ENCODE results near the gene DCAKD. TPM values are rescaled to one million over a fixed set of nuclear protein-coding genes. Genes with fewer than 3 reads are reported as not detected.

Gene DCAKD
- total RNA-seq, 4 donors from 2014 or later = 22.7 to 36.4 (median 25.2) TPM

DNA sequence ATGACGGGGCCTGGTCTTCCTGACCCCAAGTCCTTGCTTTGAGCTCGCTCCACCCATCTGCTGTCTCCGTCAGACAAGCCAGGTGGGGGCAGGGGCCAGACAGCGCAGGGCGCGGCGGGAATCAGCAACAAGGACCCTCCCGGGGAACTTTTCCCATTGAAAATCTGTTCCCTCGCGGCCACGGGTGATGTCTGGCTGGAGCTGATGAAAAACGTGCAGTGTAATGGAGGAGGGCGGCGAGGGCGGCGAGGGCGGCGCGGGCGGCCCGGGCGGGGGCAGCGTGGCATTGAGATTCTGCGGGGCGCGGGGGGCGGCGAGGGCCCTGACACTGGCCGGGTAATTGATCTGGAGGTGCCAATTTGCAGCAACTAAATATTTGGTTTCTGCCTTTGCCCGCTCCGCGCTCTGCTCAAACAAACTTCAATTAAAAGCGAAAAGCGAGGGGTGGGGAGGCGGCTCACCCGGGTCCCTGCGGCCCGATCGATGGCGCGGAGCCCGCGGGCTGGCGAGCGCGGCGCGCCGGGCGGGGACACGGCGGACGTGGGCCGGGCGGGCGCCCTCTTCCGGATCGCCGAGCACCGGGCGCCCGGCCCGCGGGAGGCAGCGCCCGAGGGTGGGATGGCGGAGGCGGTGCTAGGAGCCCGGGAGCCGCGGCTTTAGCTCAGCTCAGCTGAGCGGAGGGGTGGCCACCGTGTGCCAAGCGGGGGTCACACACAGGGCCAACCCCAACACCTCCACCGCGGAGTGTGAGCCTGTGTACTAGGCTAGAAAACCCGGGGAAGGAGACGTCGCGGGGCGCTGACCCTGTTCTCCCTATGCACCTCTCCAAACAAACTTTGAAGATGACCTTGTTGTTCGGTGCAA, 32.4 kb downstream of the DCAKD start:
- ATAC-seq (ENCODE audit: low FRiP score) = peak; percentile 64
- TF ChIP-seq, protein P1, sequence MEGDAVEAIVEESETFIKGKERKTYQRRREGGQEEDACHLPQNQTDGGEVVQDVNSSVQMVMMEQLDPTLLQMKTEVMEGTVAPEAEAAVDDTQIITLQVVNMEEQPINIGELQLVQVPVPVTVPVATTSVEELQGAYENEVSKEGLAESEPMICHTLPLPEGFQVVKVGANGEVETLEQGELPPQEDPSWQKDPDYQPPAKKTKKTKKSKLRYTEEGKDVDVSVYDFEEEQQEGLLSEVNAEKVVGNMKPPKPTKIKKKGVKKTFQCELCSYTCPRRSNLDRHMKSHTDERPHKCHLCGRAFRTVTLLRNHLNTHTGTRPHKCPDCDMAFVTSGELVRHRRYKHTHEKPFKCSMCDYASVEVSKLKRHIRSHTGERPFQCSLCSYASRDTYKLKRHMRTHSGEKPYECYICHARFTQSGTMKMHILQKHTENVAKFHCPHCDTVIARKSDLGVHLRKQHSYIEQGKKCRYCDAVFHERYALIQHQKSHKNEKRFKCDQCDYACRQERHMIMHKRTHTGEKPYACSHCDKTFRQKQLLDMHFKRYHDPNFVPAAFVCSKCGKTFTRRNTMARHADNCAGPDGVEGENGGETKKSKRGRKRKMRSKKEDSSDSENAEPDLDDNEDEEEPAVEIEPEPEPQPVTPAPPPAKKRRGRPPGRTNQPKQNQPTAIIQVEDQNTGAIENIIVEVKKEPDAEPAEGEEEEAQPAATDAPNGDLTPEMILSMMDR (IDR thresholded peaks at IDR 0.05) = peak in 1 of 3 donors; percentile 11
- DNase-seq (ENCODE audit: low spot score) = no peak

DNA sequence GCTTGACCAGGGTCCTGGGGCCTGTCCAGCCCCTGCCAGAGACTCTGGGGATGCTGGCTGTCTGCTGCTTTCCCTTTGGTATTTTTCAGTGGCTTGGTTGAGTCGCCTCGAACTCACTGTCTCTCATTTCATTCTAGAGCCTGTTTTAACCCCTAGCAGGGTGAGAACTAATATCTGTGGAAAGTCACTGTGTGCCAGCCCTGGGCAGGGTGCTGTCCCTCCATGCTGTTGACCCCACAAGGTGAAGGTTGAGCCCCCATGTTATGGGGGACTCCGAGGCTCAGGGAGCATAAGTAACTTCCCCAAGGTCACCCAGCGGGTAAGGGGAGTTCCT, 33.0 kb downstream of the DCAKD start:
- peak; percentile 10 for ATAC-seq (ENCODE audit: low FRiP score)
- TF ChIP-seq, protein P1 (IDR thresholded peaks at IDR 0.05) = no peak
- DNase-seq (ENCODE audit: low spot score) = no peak

DNA sequence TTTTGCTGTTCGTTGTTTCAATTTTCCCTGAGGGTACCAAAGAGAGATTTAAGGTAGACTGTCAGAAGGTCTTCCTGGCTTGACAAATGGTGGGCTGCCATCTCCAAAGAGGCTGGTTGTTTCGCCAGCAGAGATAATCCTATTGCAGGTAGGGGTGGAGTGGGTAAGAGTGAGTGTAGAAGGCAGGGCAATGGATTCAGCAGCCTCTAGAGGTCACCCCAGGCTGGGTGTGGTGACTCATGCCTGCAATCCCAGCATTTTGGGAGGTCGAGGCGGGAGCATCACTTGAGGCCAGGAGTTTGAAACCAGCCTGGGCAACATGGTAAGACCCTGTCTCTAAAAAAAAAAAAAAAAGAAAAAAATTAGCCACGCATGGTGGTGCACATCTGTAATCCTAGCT, 34.6 kb downstream of the DCAKD start:
- DNase-seq (ENCODE audit: low spot score) = no peak
- TF ChIP-seq, protein P1 (IDR thresholded peaks at IDR 0.05) = no peak
- ATAC-seq (ENCODE audit: low FRiP score) = no peak

DNA sequence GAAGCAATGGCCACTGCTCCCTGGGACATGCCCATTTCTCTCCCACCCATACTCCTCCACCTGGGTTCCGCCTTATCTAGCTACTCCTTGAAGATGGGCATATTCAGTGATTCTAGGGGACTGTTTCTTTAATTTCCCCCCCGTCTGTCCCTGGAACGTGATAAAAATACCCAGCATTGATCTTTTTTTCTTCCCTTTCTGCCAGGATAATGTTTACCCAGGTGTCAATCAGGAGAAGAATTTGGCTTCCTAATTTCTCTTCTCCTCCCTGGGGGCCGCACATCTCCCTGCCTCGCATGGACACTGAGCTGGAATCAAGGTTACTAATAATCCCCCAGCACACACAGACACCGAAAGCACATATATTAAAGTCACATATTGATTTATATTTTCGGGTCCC, 35.2 kb downstream of the DCAKD start:
- no peak for ATAC-seq (ENCODE audit: low FRiP score)
- TF ChIP-seq, protein P1 (IDR thresholded peaks at IDR 0.05) = no peak
- no peak for DNase-seq (ENCODE audit: low spot score)

DNA sequence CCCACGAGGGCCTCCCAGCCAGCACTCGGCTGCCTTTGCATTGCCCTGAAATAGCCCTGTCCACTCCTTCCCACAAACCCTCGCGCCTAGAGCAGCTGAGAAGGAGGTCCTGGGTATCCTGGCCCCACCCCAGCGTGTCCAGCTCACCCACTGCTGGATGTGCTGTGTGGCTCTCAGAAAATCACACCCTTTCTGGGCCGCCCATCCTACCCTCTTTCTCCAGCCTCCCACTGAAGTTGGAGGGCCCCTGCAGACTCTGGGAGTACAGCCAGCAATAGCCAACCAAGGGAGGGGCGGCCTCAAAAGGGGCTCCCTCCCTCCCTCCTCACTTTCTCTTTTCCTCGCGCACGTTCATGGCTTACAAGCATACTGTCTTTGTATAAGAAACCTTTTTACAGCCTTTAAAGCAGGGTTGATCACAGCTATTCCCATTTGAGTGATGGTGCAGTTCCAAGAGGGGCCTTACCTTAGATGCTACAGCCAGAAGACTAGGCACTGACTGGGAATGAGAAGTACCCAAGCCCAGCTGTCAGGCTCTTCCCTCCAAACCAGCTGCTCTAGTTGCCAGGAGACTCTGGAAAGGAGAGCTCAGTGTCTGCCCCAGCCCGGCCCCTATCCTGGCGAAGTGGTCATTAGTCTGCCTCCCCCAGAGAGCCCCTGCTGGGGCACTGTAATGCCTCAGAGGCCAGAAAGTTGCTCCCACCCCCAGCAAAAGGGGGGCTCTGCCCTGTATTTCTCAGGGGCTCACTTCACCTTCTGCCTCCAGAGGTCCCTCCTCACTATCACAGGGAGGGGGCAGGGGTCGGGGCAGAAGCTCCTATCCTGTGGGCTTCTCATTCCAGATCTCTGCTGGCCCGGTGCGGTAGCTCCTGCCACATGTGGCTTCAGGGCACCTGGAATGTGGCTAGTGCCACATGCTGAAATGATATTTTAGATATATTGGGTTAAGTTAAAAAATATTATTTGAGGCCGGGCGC, 38.1 kb downstream of the DCAKD start:
- no peak for DNase-seq (ENCODE audit: low spot score)
- ATAC-seq (ENCODE audit: low FRiP score) = peak; percentile 65
- TF ChIP-seq, protein P1 (IDR thresholded peaks at IDR 0.05) = no peak

DNA sequence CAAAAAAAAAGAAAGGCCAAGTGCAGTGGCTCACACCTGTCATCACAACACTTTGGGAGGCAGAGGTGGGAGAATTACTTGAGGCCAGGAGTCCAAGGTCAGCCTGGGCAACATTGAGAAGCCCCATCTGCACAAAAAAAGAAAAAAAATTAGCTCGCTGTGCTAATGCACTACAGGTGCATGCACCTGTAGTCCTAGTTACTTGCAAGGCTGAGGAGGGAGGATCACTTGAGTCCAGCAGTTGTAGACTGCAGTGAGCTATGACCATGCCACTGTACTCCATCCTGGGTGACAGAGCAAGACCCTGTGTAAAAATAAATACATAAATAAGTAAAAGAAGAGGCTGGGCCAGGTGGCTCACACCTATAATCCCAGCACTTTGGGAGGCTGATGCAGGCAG, 39.7 kb downstream of the DCAKD start:
- no peak for ATAC-seq (ENCODE audit: low FRiP score)
- TF ChIP-seq, protein P1 (IDR thresholded peaks at IDR 0.05) = no peak
- no peak for DNase-seq (ENCODE audit: low spot score)
